ENCODE measurements around the gene TEX19.
A peak's percentile ranks its signal among the peaks of the same experiment; 100 is the strongest.

TEX19 gene

GRCh38 chr17:82318772-82319606, 40.1 kb upstream of the TEX19 start:
- TF ChIP-seq CTCF (IDR thresholded peaks at IDR 0.05; ENCODE audit: low read depth, low read length, missing control alignments), result no peak
- DNase-seq (ENCODE audit: low read depth), result no peak
- H3K4me3 ChIP-seq (ENCODE audit: low read depth, low read length), result no peak overlapping the region

GRCh38 chr17:82319619-82320062, 39.4 kb upstream of the TEX19 start:
- DNase-seq (ENCODE audit: low read depth), result no peak
- TF ChIP-seq CTCF (IDR thresholded peaks at IDR 0.05; ENCODE audit: low read depth, low read length, missing control alignments), result no peak
- H3K4me3 ChIP-seq (ENCODE audit: low read depth, low read length), result no peak overlapping the region

GRCh38 chr17:82320140-82320840, 38.8 kb upstream of the TEX19 start:
- no peak for DNase-seq (ENCODE audit: low read depth)
- H3K4me3 ChIP-seq (ENCODE audit: low read depth, low read length), result no peak overlapping the region

GRCh38 chr17:82320956-82321927, 37.8 kb upstream of the TEX19 start:
- no peak for DNase-seq (ENCODE audit: low read depth)
- no peak overlapping the region; the same call in 1 of the 2 replicates for H3K4me3 ChIP-seq (ENCODE audit: low read depth, low read length)
- peak; percentile 69 for TF ChIP-seq CTCF (IDR thresholded peaks at IDR 0.05; ENCODE audit: low read depth, low read length, missing control alignments)

More at GRCh38 chr17:82320140-82320840, 38.8 kb upstream of the TEX19 start:
- TF ChIP-seq CTCF (IDR thresholded peaks at IDR 0.05; ENCODE audit: low read depth, low read length, missing control alignments), result no peak

GRCh38 chr17:82321947-82322466, 37.0 kb upstream of the TEX19 start:
- no peak for DNase-seq (ENCODE audit: low read depth)
- H3K4me3 ChIP-seq (ENCODE audit: low read depth, low read length), result no peak overlapping the region
- no peak for TF ChIP-seq CTCF (IDR thresholded peaks at IDR 0.05; ENCODE audit: low read depth, low read length, missing control alignments)

All from GM12864 (cell line).